GM21723 (cell line): ENCODE results near the gene THSD8.
"Not testable (repeated sequence)": the region's sequence is repeated elsewhere in the genome, so short reads cannot be mapped to it uniquely, and the experiment has no call there.

Experiments
- ATAC-seq: cut with Tn5 transposase; IDR thresholded peaks from one replicate; pipeline ENCODE4 v1.9.1; 2021; ENCODE audit warnings: mild to moderate bottlenecking, moderate library complexity; ENCODE audit not compliant: unreplicated experiment

Gene THSD8

DNA sequence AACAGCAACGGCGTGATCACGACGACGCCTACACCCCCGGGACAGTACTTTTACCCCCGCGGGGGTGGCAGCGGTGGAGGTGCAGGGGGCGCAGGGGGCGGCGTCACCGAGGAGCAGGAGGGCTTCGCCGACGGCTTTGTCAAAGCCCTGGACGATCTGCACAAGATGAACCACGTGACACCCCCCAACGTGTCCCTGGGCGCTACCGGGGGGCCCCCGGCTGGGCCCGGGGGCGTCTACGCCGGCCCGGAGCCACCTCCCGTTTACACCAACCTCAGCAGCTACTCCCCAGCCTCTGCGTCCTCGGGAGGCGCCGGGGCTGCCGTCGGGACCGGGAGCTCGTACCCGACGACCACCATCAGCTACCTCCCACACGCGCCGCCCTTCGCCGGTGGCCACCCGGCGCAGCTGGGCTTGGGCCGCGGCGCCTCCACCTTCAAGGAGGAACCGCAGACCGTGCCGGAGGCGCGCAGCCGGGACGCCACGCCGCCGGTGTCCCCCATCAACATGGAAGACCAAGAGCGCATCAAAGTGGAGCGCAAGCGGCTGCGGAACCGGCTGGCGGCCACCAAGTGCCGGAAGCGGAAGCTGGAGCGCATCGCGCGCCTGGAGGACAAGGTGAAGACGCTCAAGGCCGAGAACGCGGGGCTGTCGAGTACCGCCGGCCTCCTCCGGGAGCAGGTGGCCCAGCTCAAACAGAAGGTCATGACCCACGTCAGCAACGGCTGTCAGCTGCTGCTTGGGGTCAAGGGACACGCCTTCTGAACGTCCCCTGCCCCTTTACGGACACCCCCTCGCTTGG, 9.6 kb upstream of the THSD8 start:
- ATAC-seq, result no peak

GRCh38 chr19:12792853-12793289, 9.0 kb upstream of the THSD8 start:
- no peak for ATAC-seq

DNA sequence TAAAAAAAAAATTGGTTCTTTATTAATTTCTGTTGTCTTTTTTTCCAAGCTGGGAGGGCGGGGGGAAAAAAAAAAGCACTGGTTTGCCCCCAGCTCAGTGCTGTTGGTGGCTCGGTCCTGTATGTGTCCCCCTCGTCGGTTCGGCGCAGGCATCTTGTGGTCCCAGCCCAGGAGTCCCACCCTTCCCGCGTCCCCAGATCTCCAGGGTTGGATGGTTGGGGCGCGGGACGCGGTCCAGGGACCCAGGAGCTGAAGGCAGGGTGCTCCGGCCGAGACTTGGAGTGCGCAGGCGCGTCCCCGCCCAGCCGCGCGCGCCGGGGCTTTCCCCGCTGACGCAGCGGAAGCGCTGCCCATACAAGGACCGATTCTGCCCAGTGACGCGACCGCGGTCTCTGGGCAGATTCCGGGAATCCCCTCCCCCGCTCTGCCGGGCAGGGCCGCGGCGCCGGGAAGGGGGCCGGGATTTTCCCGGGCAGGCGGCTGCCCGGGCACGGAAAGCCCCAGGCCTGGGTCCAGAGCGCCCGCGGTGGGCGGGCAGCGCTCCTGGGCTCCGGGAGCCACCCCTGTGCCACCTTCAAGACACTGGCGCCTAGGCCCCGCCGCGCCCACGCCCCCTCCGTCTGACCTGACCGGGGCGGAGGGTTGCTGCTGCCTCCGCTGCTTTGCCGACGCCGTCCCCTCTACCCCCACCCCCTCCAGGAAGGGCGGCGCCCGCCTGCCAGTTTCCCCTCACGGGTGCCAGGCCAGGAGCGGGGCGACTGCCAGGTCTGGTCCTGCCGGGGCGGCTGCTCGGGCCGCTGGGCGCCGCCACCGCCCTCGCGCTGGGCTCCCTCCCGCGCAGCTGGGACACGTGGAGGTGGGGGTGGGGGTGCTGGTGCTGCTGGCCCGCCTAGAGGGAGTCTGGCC, 8.3 kb upstream of the THSD8 start:
- peak; percentile 29 for ATAC-seq

- ATAC-seq, result no peak
These were observed 7.5 kb upstream of the THSD8 start for GRCh38 chr19:12794196-12794941.

GRCh38 chr19:12794971-12795381, 6.9 kb upstream of the THSD8 start:
- ATAC-seq, result no peak

GRCh38 chr19:12796146-12797071, 5.5 kb upstream of the THSD8 start:
- ATAC-seq, result no peak

- no peak for ATAC-seq
These were observed 4.7 kb upstream of the THSD8 start for GRCh38 chr19:12797141-12797587.

GRCh38 chr19:12797607-12798006, 4.3 kb upstream of the THSD8 start:
- ATAC-seq, result not testable (repeated sequence)

- ATAC-seq, result no peak
These were observed 2.0 kb upstream of the THSD8 start for GRCh38 chr19:12799742-12800465.

GRCh38 chr19:12800466-12800770, 1.5 kb upstream of the THSD8 start:
- no peak for ATAC-seq

GRCh38 chr19:12800923-12801465, 875 bp upstream of the THSD8 start:
- ATAC-seq, result peak; percentile 9

DNA sequence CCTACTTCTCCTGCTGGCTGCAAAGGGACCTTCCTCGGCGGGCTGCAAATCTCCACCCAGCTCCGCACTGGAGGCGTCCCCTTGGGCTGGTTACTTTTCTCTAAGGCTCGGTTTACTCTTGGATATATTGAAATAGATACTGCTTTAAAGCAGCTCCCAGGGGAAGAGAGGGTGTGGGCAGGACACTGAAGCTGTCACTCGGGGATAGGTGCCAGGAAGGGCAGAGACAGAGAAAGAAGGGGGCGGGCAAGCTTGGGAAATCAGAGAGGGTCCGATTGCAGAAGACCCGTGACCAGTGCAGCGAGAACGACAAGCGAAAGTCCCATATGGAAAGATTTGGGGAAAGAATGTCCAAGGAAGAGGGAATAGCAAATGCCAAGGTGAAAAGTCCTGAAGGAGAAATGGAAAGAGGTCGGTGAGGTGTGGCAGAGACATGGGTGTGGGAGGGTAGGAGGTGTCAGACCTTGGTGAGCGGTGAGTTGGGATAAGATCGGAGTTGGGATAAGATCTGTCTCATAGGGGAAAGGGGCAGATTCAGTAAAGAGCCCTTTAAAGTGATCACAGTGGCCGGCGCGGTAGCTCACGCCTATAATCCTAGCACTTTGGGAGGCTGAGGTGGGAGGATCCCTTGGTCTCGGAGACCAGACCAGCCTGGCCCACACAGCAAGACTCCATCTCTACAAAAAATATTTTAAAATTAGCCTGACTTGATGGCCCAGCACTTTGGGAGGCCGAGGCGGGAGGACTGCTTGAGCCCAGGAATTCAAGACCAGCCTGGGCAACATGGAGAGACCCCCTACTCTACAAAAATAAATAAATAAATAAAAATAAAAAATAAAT, 618 bp downstream of the THSD8 start:
- ATAC-seq, result no peak

DNA sequence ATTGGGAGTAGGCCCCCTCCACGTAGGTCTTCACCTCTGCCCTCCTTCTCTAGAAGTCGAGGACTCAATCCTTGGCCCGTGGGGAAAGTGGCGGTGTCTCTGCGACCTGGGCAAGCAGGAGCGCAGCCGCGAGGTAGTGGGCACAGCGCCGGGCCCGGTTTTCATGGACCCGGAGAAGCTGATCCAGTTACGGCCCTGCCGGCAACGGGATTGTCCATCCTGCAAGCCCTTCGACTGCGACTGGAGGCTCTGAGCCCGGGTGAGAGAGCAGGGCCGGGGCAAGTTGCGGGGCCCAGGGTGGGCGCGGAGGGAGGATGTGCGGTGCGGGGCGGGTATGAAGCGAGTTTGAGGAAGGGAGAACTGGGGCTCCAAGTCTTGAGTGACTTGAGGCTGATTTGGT, 2.2 kb downstream of the THSD8 start:
- no peak for ATAC-seq

GRCh38 chr19:12806242-12807081, 4.6 kb downstream of the THSD8 start, which contains the start of gene RNASEH2A:
Gene RNASEH2A (plus strand): TSS chr19:12806584. CDS start chr19:12806674, 90 bp downstream.
- ATAC-seq, result peak; percentile 64

DNA sequence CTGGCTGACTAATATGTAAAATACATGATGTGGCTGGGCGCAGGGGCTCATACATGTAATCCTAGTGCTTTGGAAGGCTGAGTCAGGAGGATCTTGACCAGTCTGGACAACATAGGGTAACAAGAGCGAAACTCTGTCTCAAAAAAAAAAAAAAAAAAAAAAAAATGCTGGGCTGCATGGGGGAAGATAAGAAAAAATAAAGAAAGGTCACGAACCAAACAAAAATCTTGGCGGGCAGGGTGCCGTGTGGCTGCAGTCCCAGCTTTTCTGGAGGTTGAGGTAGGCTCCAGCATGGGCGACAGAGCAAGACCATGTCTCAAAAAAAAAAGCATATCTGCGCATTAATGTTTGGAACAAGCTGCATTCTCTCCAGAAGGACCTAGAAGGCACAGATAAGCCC, 13.2 kb downstream of the THSD8 start:
- no peak for ATAC-seq

DNA sequence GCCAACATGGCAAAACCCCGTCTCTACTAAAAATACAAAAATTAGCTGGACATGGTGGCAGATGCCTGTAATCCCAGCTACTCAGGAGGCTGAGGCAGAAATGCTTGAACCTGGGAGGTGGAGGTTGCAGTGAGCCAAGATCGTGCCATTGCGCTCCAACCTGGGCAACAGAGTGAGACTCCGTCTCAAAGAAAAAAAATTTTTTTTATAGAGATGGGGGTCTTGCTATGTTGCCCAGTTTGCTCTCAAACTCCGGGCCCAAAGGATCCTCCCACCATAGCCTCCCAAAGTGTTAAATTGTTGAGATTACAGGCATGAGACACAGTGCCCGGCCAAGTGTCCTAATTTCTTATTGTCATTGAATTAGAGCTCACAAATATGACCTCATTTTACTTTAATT, 15.3 kb downstream of the THSD8 start:
- not testable (repeated sequence) for ATAC-seq

GRCh38 chr19:12817810-12818209, 15.9 kb downstream of the THSD8 start:
- ATAC-seq, result not testable (repeated sequence)
